Measurements from ENCODE around the gene TSPAN3. TPM values are rescaled to one million over a fixed set of nuclear protein-coding genes. Genes with fewer than 3 reads are reported as not detected.
A peak's percentile ranks its signal among the peaks of the same experiment; 100 is the strongest.

Gene TSPAN3
- total and polyA plus RNA-seq, 10 of the 15 experiments (the other 5 are each of a cell fraction or from before 2014, with no cell fraction given), result 18.9 to 114 (median 57.2) TPM

DNA sequence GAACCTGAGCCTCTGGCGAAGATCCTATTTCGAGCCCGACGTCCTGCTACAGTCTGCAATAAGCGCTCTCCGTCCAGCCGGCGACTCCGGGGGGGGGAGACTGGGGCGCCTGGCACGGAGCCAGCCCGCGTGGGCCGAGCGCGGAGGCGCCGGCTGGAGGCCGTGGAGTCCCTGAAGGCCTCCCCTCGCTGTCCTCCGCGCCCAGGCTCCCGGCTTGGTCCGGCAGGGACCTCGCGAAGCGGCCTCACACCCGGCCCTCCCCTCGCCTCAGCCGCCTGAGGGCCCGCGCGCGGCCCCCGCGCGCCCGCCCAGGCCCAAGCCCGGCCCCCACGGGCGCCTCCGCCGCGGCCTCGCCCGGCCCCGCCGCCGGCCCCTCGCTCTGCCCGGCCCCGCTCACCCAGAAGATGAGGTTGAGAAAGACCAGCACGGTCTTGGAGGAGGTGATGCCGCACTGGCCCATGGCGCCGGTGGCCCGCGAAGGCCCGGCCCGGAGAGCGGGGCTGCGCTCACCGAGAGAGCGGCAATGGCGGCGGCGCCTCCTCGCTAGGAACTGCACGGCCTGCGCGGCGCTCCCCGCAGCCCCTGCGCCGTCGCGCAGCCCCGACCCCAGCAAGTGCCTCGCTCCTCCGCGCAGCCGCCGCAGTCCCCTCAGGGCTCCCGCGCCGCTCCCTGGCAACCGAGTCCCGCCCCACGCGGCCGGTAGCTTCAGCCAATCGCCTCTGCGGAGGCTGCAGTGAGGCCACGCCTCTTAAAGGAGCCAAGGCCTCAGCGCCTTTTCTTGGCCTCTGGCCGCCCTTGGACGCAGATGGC lies at the start of gene TSPAN3 (continued):
- TF ChIP-seq STAT1 (conservative IDR thresholded peaks at IDR 0.05), result peak; percentile 57; the same call in 1 of the 2 replicates
- TF ChIP-seq CHD2 (IDR thresholded peaks at IDR 0.05; ENCODE audit: borderline replicate concordance, low read depth, low read length), result peak; percentile 62; the same call in 1 of the 2 replicates
- TF ChIP-seq ESRRA (IDR thresholded peaks at IDR 0.05; ENCODE audit: low read length), result no peak
- peak; percentile 76; the same call in 1 of the 2 replicates for TF ChIP-seq ASH2L (IDR thresholded peaks at IDR 0.05; ENCODE audit: borderline replicate concordance, low read depth)
- TF ChIP-seq, protein P1, sequence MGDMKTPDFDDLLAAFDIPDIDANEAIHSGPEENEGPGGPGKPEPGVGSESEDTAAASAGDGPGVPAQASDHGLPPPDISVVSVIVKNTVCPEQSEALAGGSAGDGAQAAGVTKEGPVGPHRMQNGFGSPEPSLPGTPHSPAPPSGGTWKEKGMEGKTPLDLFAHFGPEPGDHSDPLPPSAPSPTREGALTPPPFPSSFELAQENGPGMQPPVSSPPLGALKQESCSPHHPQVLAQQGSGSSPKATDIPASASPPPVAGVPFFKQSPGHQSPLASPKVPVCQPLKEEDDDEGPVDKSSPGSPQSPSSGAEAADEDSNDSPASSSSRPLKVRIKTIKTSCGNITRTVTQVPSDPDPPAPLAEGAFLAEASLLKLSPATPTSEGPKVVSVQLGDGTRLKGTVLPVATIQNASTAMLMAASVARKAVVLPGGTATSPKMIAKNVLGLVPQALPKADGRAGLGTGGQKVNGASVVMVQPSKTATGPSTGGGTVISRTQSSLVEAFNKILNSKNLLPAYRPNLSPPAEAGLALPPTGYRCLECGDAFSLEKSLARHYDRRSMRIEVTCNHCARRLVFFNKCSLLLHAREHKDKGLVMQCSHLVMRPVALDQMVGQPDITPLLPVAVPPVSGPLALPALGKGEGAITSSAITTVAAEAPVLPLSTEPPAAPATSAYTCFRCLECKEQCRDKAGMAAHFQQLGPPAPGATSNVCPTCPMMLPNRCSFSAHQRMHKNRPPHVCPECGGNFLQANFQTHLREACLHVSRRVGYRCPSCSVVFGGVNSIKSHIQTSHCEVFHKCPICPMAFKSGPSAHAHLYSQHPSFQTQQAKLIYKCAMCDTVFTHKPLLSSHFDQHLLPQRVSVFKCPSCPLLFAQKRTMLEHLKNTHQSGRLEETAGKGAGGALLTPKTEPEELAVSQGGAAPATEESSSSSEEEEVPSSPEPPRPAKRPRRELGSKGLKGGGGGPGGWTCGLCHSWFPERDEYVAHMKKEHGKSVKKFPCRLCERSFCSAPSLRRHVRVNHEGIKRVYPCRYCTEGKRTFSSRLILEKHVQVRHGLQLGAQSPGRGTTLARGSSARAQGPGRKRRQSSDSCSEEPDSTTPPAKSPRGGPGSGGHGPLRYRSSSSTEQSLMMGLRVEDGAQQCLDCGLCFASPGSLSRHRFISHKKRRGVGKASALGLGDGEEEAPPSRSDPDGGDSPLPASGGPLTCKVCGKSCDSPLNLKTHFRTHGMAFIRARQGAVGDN (IDR thresholded peaks at IDR 0.05), result peak; percentile 57; the same call in 1 of the 2 replicates
- peak; percentile 74 for TF ChIP-seq MEF2B (IDR thresholded peaks at IDR 0.05; ENCODE audit: partially characterized antibody, poor library complexity, severe bottlenecking)
- 0 out of 2 replicates have a peak, but pooled peaks have one; percentile 13 for TF ChIP-seq NR2C1 (IDR thresholded peaks at IDR 0.05)
- TF ChIP-seq CHD4 (IDR thresholded peaks at IDR 0.05), result no peak
- TF ChIP-seq NFIC (IDR thresholded peaks at IDR 0.05; ENCODE audit: low read depth, low read length), result no peak
- TF ChIP-seq POLR2A (IDR thresholded peaks at IDR 0.05; ENCODE audit: low read depth, low read length), result peak; percentile 89
- peak; percentile 47 for TF ChIP-seq IKZF1 (conservative IDR thresholded peaks at IDR 0.05)
- TF ChIP-seq, protein P2, sequence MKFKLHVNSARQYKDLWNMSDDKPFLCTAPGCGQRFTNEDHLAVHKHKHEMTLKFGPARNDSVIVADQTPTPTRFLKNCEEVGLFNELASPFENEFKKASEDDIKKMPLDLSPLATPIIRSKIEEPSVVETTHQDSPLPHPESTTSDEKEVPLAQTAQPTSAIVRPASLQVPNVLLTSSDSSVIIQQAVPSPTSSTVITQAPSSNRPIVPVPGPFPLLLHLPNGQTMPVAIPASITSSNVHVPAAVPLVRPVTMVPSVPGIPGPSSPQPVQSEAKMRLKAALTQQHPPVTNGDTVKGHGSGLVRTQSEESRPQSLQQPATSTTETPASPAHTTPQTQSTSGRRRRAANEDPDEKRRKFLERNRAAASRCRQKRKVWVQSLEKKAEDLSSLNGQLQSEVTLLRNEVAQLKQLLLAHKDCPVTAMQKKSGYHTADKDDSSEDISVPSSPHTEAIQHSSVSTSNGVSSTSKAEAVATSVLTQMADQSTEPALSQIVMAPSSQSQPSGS (IDR thresholded peaks at IDR 0.05; ENCODE audit: low read length), result no peak
- TF ChIP-seq ZNF217 (IDR thresholded peaks at IDR 0.05), result no peak
- TF ChIP-seq ZBTB40 (IDR thresholded peaks at IDR 0.05; ENCODE audit: borderline replicate concordance), result no peak
- TF ChIP-seq DPF2 (IDR thresholded peaks at IDR 0.05), result 0 out of 2 replicates have a peak, but pooled peaks have one; percentile 55
- TF ChIP-seq YY1 (IDR thresholded peaks at IDR 0.05; ENCODE audit: low read depth, low read length), result peak; percentile 91
- TF ChIP-seq LARP7 (IDR thresholded peaks at IDR 0.05), result peak; percentile 64; the same call in 1 of the 2 replicates
- TF ChIP-seq MXI1 (IDR thresholded peaks at IDR 0.05; ENCODE audit: low read depth, low read length), result peak; percentile 60; the same call in 1 of the 2 replicates
- TF ChIP-seq, protein P3, sequence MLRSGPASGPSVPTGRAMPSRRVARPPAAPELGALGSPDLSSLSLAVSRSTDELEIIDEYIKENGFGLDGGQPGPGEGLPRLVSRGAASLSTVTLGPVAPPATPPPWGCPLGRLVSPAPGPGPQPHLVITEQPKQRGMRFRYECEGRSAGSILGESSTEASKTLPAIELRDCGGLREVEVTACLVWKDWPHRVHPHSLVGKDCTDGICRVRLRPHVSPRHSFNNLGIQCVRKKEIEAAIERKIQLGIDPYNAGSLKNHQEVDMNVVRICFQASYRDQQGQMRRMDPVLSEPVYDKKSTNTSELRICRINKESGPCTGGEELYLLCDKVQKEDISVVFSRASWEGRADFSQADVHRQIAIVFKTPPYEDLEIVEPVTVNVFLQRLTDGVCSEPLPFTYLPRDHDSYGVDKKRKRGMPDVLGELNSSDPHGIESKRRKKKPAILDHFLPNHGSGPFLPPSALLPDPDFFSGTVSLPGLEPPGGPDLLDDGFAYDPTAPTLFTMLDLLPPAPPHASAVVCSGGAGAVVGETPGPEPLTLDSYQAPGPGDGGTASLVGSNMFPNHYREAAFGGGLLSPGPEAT (IDR thresholded peaks at IDR 0.05; ENCODE audit: low read depth), result 0 out of 2 replicates have a peak, but pooled peaks have one; percentile 24
